Kidney (tissue), 14 donors: ENCODE data around the gene ADAMTS14. TPM values are rescaled to one million over a fixed set of nuclear protein-coding genes. Genes with fewer than 3 reads are reported as not detected.

ENCODE experiments used
- DNase-seq, 5 donors: peaks; one replicate each; pipeline ENCODE4 v3.0.0-alpha.2; 2013 to 2020
- FAIRE-seq: peaks from 2 replicates; lab custom pipeline; 2012; peaks lifted over from hg19 to GRCh38; lab: Jason Lieb, UNC
- H3K27ac ChIP-seq, 2 donors: one replicate each; pipeline ENCODE4 v1.7.0; 2013; ENCODE audit warnings: low read depth in 2 of 2, low read length in 2 of 2, inconsistent platforms in 1 of 2
- H3K27me3 ChIP-seq: one replicate; pipeline ENCODE4 v1.7.1; 2013; ENCODE audit warnings: low read length, inconsistent platforms; ENCODE audit not compliant: control insufficient read depth, insufficient read depth
- H3K36me3 ChIP-seq, 3 donors: one replicate each; pipeline versions ENCODE4 v1.7.0 to v1.7.1; 2013; ENCODE audit warnings: low read length in 3 of 3, control low read depth in 1 of 3, inconsistent platforms in 1 of 3; ENCODE audit not compliant: insufficient read depth in 3 of 3, control insufficient read depth in 2 of 3
- H3K4me1 ChIP-seq, 3 donors: one replicate each; pipeline versions ENCODE4 v1.7.0 to v1.7.1; 2013; ENCODE audit warnings: low read length in 3 of 3, inconsistent platforms in 1 of 3, low read depth in 1 of 3; ENCODE audit not compliant: control insufficient read depth in 2 of 3, insufficient read depth in 2 of 3
- H3K4me3 ChIP-seq, 3 donors: one replicate each; pipeline versions ENCODE4 v1.7.0 to v1.8.1; 2013; ENCODE audit warnings: low read length in 3 of 3, control low read depth in 1 of 3, inconsistent platforms in 1 of 3
- H3K9ac ChIP-seq, 3 donors: one replicate each; pipeline versions ENCODE4 v1.7.0 to v1.7.1; 2013; ENCODE audit warnings: low read length in 3 of 3, control low read depth in 1 of 3, inconsistent platforms in 1 of 3
- H3K9me3 ChIP-seq, 3 donors: one replicate each; pipeline versions ENCODE4 v1.7.0 to v1.7.1; 2013; ENCODE audit warnings: low read length in 3 of 3, control low read depth in 1 of 3, inconsistent platforms in 1 of 3; ENCODE audit not compliant: control insufficient read depth in 2 of 3, insufficient read depth in 1 of 3
- CTCF ChIP-seq: IDR thresholded peaks from 3 replicates; pipeline ENCODE4 v1.5.1; 2012; ENCODE audit warnings: mild to moderate bottlenecking, moderate library complexity, borderline replicate concordance; ENCODE audit not compliant: insufficient read depth; ENCODE audit errors: extremely low read depth
- intact Hi-C: fragments of 100-400 bp; cut with DNase I; formaldehyde crosslinking; loops from one replicate; pipeline ENCODE4 v1.11.1; 2022
- polyA plus RNA-seq: library from polyadenylated mRNA; stranded (reverse); fragments of 350-450 nt; fragmentation: Illumina TruSeq; extraction: RNeasy Lipid Tissue Mini Kit (QIAGEN cat#74804); gene quantifications from one replicate; pipeline ENCODE4 v1.2.3, GENCODE V29; 2014; ENCODE audit warnings: low read depth, low replicate concordance; ENCODE audit not compliant: insufficient read depth
- total RNA-seq: library from RNA; stranded (reverse); fragmentation: NEBNext Ultra II Directional; extraction: Animal tissue kit (Norgen Biotek cat#: 25700); gene quantifications from one replicate; pipeline ENCODE4 v1.2.1, GENCODE V29; 2021
- donor health status: control.
- donor health status: control.
- donor health status: control.
- donor health status: control.
- donor health status: control.
- donor health status: DM: yes; HTN: yes; CAD: no.
- donor health status: Normal renal cell carcinoma (clear cell type).

ADAMTS14 gene
- total and polyA plus RNA-seq, 2 donors from 2014 or later, result 0.47 TPM; not detected in 1

GRCh38 chr10:70669015-70669414 lies 3.3 kb upstream of the ADAMTS14 start:
- Histone ChIP-seq H3K27me3 (peaks cover 7% of the 10 kb centered on the region), H3K9ac (no peak overlapping the region), H3K4me1 (peaks cover 0 to 6% (median 0%) of the 10 kb centered on the region in 3 donors), H3K9me3 (no peaks in the 10 kb centered on the region), H3K36me3 (no peaks in the 10 kb centered on the region), H3K4me3 (no peak overlapping the region), H3K27ac (no peak overlapping the region)
- DNase-seq (no peak), FAIRE-seq (no peak)
- intact Hi-C loops, result no loop called here
- TF ChIP-seq CTCF, result no peak

- H3K4me1 ChIP-seq, result peaks cover 0 to 6% (median 0%) of the 10 kb centered on the region in 3 donors
- TF ChIP-seq CTCF, result no peak
- H3K36me3 ChIP-seq, result no peaks in the 10 kb centered on the region
- no peak overlapping the region for H3K9ac ChIP-seq
- no peak overlapping the region for H3K4me3 ChIP-seq
- peaks cover 7% of the 10 kb centered on the region for H3K27me3 ChIP-seq
- no peaks in the 10 kb centered on the region for H3K9me3 ChIP-seq
- intact Hi-C loops, result no loop called here
- DNase-seq (no peak), FAIRE-seq (no peak)
- H3K27ac ChIP-seq, result no peak overlapping the region
Observed at GRCh38 chr10:70669732-70670317, 2.5 kb upstream of the ADAMTS14 start.

GRCh38 chr10:70671619-70672164 lies 614 bp upstream of the ADAMTS14 start:
- H3K4me3 ChIP-seq, result peak overlapping the region; percentile 18 to 38 (median 21)
- H3K4me1 ChIP-seq, result peaks cover 0 to 6% (median 0%) of the 10 kb centered on the region in 3 donors
- H3K9ac ChIP-seq, result peak overlapping the region in 1 of 3 donors; percentile 4
- DNase-seq (no peak), FAIRE-seq (no peak)
- no peaks in the 10 kb centered on the region for H3K36me3 ChIP-seq
- intact Hi-C loops, result no loop called here
- peaks cover 7% of the 10 kb centered on the region for H3K27me3 ChIP-seq
- TF ChIP-seq CTCF, result no peak
- no peak overlapping the region for H3K27ac ChIP-seq
- H3K9me3 ChIP-seq, result no peaks in the 10 kb centered on the region
